Hematopoietic multipotent progenitor cell treated with erythropoietin and hydrocortisone succinate and interleukin-3 and kit ligand, for 15 days (in vitro differentiated cells): ENCODE measurements around the gene HK1.
"Not testable (repeated sequence)": the region's sequence is repeated elsewhere in the genome, so short reads cannot be mapped to it uniquely, and the experiment has no call there.

Source experiments
- DNase-seq: peaks from one replicate; pipeline ENCODE4 v3.0.0-alpha.2; 2015; ENCODE audit warnings: low spot score

The HK1 gene

DNA sequence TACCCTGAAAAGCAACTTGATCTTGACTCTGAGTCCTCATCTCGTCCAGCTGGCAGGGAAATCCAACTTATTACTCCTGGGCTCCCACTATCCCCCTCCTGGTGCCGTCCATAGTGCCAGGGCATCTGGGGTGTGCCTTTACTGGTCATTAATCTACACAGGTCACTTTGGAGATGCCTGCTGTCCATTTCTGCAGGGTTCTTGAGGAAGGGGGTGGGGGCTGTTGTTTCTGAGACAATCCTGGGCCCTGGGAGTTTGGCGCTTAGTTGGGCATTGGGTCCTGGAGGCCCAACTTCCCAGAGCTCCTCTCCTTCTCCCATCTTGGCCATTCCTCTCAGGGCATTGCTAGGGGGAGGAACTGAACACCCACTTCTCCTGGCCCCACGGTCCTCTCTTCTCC lies 144.4 kb downstream of the HK1 start:
- DNase-seq = no peak

- DNase-seq = no peak
These were observed 146.7 kb downstream of the HK1 start for GRCh38 chr10:69425041-69425440.

DNA sequence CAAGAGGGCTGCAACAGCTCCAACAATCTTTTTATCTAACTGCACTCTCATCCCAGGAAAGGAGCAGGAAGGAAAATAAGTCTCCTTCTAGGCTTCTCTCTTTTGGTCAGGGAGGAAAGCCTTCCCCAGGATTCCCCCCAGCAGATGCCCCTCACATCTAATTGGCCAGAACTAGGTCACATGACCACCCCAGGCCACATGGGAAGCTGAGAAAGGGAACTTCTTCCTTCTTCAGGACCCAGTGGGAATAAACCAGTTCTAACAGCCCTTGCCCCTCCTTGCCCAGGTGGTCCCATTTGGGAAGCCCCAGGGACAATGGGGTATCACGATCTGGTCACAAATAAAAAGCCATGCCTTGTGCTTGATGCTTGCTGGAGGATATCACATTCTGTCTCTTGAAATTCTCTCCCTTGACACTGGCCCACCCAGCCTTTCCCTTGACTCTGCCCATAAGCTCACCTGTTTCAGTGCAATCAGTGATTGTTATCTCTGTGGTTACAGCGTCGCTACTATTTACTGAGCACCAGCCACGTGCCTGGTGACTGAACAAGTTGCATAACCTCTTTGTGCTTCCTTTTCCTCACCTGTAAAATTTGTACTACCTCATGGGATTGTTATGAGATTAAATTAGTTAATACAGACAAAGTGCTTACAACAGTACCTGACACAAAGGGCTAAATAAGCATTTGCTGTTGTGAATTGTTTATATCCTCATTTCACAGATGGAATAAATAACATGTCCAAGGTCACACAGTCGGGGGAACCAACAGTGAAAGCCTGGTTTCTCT lies 147.4 kb downstream of the HK1 start:
- DNase-seq = no peak

DNA sequence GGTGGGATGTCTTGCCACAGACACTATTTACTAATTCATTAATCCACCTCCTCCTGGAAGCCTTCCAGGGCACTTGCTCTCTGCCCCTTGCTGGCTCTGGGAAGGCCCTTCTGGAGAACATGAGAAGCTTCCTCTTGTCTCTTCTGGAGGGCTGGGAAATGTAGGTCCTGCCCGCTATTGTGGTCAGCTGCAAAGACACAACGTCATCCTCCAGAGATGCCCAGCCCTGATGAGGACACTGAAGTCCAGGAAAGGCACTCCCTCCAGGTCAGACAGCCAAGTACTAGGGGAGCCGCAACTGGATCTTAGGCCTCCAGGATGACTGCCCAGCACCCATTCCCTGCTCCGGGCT lies 148.1 kb downstream of the HK1 start:
- no peak for DNase-seq

DNA sequence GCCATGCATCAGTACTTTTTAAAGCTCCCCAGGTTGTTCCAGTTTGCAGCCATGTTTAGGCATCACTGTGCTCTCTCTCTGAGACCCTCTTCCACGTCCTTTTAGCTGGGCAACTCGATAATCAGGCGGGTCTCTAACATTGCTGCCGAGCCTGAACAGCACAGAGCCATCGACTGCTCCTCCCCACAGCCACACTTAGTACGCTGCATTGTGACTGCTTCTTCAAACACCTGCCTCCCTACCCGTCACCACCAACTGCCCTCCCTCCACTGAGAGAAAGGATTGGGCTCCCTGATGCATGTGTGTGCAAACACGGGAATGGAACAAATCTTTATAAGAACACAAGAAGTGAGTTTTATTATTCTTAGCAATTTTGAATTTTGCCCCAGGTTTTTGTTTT lies 149.9 kb downstream of the HK1 start:
- DNase-seq = no peak

DNA sequence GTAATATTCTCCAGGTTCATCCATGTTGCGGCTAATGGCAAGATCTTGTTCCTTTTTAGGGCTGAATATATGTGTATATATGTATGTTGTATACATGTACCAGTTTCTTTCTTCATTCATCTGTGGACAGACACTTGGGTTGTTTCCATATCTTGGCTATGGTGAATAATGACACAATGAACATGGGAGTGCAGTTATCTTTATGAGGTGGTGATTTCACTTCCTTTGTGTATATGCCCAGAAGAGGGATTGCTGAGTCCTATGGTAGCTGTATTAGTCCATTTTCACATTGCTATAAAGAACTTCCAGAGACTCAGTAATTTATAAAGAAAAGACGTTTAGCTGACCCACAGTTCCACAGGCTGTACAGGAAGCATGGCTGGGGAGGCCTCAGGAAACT lies 155.9 kb downstream of the HK1 start:
- no peak for DNase-seq

- no peak for DNase-seq
These were observed 156.6 kb downstream of the HK1 start for GRCh38 chr10:69434926-69435325.

DNA sequence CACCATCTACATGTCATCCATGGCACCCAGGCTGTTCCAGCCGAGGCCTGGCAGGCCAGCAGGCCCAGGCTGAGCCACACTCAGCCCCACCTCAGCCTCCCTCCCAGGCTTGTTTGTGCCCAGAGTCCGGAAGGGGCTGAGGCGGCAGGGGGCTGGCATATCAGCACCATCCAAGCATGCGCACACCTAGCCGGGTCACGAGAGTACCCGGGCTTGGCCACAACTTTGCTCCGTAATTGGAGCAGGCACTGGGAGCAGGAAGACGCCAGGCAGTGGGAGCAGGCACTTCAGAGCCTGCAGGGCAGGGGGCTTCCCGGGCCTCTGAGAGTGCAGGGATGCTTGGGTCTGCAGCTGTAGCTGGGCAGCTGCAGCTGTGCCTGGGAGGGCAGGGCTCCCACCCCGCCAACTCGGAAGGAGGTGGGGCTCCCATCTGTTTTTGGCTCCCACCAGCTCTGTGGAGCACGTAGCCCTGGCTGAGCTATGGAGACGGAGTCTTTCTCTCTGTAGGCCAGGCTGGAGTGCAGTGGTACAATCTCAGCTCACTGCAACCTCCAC lies 157.7 kb downstream of the HK1 start:
- no peak for DNase-seq

DNA sequence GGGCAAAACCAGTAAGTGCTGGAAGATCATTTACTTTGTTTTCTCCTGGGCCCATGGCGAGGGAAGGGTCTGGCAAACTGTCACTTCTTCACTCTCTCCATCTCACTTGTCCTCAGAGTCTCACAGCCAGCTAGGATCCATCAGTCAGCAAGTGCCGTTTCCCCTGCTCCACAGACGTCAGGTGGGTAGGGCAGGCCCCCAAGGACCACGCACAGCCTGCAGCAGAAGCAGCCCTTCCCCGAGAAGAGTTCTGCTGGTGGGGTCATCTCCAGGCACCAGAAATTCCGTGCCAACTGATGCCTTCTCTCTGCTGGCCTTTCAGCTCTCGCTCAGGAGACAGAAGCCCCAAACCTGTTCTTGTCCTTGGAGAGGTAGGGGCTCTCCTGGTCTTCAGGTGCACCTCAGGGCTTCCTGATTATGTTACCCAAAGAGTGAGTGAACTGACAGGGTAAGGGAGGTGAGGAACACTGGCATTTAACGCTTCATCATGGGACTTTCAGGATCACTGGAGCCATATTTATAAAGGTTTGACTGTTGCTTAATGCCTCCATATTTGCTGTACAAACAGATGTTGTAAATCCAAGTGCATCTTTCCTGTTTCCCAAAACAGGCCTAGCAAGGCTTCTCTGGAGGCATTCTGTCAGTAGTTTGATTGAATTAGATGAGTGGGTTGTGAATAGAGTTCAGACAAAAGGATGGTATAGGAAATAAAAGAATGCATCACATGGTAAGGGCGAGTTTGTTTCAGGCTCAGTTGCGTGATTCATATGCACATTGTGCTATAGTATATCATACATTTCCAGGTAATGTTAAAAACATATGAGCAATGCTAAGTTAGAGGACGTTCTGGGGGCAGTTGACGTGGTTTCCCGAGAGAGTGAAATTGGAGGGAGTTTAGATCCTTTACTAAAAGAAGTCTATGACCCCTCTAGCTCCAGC lies 159.3 kb downstream of the HK1 start:
- no peak for DNase-seq

- no peak for DNase-seq
These were observed 160.4 kb downstream of the HK1 start for GRCh38 chr10:69438536-69439349.

- DNase-seq = no peak
These were observed 161.0 kb downstream of the HK1 start for GRCh38 chr10:69439350-69439739.

GRCh38 chr10:69439813-69440506 lies 161.7 kb downstream of the HK1 start:
- DNase-seq = no peak

DNA sequence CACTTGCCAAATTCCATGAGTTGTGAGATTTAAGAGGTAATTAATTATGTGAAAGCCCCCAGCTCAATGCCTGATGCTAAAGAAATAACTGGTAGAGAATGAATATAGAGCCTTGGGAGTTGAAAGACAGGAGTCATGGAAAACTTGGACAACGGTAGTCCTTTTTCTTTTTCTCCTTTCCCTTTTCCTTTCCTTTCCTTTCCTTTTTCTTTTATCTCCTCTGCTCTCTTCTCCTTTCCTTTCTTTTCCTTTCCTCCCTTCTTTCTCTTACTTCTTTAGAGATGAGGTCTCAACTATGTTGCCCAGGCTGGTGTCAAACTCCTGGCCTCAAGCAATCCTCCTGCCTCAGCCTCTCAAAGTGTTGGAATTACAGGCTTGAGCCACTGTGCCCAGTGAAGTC lies 165.1 kb downstream of the HK1 start:
- DNase-seq = no peak

- DNase-seq = no peak
These were observed 166.7 kb downstream of the HK1 start for GRCh38 chr10:69445041-69445440.

- no peak for DNase-seq
These were observed 167.9 kb downstream of the HK1 start for GRCh38 chr10:69446229-69446628.

DNA sequence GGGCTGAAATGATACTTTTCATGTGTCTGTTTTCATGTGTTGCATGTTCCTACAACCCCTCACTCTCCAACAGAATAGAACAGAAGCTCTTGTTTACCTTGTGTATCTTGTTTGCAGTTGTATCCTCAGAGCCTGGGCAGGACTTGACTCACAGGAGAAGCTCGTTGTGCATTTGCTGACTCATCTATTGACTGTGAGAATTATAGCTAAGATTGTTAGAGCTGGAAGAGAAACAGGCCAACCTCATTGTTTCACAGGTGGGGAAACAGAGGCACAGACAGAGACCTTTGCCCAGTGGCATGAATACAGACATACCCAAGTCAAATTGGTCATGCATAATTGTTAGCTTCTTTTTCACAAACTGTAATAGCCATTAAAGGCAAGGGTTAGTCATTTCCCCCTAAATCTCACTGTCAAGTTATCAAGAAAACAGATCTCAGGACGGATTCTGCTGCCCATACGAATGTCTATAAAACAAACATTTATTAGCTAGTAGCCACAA lies 168.4 kb downstream of the HK1 start:
- DNase-seq = no peak

DNA sequence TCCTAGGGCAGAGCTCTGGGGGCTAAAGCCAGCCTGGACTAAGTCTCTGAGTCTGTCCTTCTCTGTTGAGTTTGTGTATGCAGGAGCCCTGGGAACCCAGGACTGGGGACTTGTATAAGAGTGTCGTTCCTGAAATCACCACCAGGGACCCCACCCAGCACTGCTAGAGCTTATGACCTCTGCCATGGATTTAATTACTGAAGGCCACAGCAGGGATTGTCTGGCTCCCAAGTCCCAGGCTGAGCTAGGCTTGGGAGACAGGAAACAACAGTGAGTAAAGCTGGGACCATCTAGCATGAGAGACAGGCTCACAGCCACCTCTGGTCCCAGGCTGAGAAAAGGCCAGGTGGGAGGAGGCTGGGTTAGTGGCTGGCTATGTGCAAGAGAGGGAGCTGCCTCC lies 171.5 kb downstream of the HK1 start:
- peak; percentile 10 for DNase-seq

DNA sequence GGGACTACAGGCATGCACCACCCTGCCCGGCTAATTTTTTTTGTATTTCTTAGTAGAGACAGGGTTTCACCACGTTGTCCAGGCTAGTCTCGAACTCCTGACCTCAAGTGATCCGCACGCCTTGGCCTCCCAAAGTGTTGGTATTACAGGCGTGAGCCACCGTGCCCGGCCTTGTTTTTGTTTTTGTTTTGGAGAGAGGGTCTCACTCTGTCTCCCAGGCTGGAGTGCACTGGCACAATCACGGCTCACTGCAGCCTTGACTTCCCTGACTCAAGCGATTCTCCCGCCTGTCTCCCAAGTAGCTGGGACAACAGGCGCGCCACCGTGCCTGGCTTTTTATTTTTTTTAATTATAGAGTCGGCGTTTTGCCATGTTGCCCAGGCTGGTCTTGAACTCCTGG lies 172.1 kb downstream of the HK1 start:
- DNase-seq = not testable (repeated sequence)

DNA sequence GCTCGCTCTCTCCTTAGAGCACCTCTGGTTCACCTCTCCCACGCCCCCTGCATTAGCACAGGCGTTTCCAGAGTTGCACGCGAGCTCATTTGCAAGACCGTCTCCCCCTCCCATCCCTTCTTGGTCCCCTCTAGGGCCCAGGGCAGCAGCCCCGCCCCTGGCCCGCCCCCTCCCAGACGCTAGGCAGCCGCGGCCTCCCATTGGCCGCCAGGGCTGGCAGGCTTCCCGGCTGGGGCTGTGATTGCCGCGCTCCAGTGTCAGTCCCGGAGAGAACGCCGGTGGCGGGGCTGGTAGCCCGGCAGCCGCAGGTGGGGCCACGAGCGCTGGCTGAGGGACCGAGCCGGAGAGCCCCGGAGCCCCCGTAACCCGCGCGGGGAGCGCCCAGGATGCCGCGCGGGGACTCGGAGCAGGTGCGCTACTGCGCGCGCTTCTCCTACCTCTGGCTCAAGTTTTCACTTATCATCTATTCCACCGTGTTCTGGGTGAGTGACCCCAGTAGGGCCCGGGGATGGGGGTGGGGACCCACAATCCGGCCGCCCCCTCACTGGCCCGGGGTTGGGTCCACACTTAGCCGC lies 173.0 kb downstream of the HK1 start, which contains the start of gene TSPAN15:
TSS of gene TSPAN15 (plus strand) at position 257 of the 575 bp plus-strand sequence. CDS start at position 387, 130 bp downstream.
- no peak for DNase-seq
